Superior temporal gyrus (tissue), 1 donor: Measurements from ENCODE around the gene GPR162.

Source experiments
- DNase-seq: peaks from one replicate; pipeline ENCODE4 v3.0.0-alpha.2; 2016; ENCODE audit errors: extremely low spot score

The GPR162 gene

DNA sequence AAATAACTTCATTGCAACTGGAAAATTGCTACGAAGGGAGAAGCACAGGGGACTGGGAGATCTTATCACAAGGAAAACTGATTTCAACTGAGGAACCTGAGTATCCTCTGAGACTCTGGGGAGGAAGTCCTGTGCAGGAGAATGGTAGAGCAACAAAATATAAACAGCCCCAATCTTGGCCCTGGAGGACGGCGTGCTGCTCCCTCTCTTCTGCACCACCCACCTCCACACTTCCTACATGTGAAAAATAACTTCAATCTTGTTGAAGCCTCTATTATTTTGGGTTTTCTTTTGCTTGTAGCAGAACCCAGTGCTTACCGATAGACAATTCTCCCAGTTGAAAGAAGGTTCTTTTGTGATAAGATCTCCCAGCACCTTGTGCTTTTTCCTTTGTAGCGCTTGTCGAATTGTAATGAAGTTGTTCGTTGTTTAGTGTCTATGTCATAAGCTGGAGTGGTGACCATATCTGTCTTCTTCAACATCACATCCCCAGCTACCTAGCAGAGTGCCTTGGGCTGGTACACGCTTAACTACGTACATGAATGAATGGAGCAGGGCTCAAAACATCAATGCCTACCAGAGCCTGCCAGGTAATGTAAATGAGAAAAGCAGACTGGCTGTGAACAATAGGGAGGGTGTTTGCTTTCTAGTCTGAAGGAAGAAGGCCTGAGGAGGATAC is 35.1 kb upstream of the GPR162 start:
- DNase-seq: peak; percentile 25

- no peak for DNase-seq
Measured at GRCh38 chr12:6787309-6787708, 34.3 kb upstream of the GPR162 start.

GRCh38 chr12:6788972-6789924 is 32.4 kb upstream of the GPR162 start, which contains the start of gene CD4:
Gene CD4 (plus strand): TSS chr12:6789528. CDS start chr12:6800139, 10,611 bp downstream.
- no peak for DNase-seq

- no peak for DNase-seq
Measured at GRCh38 chr12:6790496-6791150, 31.0 kb upstream of the GPR162 start.

- DNase-seq: no peak
Measured at GRCh38 chr12:6791931-6792520, 29.6 kb upstream of the GPR162 start.

DNA sequence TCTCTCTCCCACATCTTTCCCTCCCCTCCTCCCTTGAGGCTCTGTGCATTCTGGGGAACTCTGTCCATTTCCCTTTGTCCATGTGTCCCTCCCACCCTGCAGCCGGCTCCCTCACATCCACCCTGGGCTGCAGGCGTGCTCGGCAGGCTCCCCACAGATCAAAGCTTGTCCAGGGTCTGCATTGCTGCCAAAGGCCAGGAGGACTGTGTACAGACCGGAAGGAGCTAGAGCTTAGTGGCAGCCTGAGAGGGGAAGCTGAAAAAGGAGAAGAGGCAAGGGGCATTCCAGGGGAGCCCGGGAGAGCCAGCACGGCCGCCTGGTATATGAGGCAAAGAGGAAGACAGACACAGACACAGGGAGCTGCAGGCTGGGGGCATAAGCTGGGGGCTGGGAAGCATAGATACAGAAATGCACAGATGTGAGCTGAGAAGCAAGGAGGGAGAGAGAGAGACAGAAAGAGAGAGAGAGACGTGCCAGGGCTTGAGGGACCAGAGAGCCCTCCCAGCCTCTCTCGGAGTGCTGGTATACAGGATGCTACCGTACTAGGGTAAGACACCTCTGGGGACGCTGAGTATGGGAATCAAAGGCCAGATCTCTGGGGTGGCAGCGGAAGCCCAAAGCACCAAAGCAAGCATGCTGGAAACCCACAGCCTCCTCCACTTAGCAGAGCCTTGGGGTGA is 29.0 kb upstream of the GPR162 start:
- DNase-seq: peak; percentile 46

GRCh38 chr12:6795088-6795487 is 26.5 kb upstream of the GPR162 start:
- DNase-seq: no peak

GRCh38 chr12:6796576-6796975 is 25.0 kb upstream of the GPR162 start:
- DNase-seq: no peak

DNA sequence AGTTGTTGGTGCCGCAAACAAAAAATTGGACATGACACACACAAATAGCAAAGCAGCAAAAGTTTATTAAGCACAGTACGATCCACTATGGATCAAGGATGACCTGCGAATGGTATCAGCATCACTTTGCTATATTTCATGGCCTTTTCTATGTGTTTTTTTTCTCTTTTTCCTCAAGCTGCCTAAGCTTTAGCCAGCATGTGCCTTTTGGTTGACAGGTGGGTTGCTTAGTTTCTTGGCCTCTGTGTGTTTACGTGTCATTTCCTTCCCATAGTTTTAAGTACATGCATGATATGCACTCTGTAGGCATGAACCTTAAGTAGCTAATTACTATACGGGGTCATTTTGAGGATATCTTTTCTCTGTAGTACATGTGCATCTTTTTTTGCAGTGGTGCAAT is 22.5 kb upstream of the GPR162 start:
- DNase-seq: no peak

- no peak for DNase-seq
Measured at GRCh38 chr12:6807170-6807569, 14.5 kb upstream of the GPR162 start.

- DNase-seq: no peak
Measured at GRCh38 chr12:6809056-6809455, 12.6 kb upstream of the GPR162 start.

GRCh38 chr12:6810758-6811157 is 10.9 kb upstream of the GPR162 start:
- no peak for DNase-seq

DNA sequence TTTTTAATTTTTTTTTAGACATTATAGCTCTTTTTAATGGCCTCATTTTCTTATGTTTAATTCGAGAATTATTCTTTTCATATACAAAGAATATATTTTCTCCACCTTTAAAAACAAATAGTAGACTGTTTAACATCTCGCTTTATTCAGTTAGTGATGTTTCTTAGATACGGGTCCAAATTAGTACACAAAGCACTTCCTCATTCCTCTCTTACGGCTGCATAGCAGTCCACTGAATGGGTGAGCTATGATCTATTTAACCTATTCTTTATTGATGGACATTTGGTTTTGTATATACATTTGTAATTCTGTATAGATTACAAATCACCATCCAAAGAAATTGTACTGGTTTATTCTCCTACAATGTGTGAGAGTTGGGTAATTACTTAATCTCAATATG is 8.3 kb upstream of the GPR162 start:
- DNase-seq: no peak

DNA sequence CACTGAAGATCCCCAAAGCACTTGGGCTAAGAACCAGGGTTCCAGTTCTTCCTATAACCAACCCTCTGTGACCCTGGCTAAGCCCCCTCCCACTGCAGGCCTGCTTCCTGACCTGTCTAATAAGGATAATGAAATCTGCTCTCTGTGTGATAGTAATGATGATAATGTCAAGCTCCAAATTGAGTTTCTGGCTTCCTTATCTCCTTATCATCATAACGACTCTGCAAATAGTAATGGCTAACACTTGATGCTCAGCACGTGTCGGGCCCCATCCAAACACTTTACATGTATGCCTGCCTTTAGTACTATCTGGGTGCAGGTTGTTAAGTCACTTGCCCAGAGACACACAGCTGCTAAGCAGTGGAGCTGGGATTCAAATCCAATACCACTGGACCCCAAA is 5.0 kb upstream of the GPR162 start:
- DNase-seq: no peak

GRCh38 chr12:6817098-6817497 is 4.5 kb upstream of the GPR162 start:
- no peak for DNase-seq

GRCh38 chr12:6817662-6818157 is 3.9 kb upstream of the GPR162 start:
- no peak for DNase-seq

DNA sequence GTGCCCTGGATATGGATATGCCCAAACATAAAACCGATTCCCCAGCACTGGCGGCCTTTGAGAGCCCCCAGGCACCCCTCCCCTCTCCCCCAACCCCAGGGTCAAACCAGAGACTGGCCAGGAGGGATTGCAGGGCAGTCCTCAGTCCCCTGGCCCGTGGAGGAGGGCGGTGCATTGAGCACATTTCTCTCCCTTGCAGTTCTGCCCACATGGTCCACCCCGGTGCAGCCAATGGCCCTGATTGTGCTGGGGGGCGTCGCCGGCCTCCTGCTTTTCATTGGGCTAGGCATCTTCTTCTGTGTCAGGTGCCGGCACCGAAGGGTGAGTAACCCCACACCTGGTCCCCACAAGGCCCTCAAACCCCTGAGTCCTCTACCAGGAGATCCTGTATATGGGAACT is 3.4 kb upstream of the GPR162 start:
- DNase-seq: no peak

GRCh38 chr12:6818645-6819044 is 3.0 kb upstream of the GPR162 start:
- DNase-seq: no peak

DNA sequence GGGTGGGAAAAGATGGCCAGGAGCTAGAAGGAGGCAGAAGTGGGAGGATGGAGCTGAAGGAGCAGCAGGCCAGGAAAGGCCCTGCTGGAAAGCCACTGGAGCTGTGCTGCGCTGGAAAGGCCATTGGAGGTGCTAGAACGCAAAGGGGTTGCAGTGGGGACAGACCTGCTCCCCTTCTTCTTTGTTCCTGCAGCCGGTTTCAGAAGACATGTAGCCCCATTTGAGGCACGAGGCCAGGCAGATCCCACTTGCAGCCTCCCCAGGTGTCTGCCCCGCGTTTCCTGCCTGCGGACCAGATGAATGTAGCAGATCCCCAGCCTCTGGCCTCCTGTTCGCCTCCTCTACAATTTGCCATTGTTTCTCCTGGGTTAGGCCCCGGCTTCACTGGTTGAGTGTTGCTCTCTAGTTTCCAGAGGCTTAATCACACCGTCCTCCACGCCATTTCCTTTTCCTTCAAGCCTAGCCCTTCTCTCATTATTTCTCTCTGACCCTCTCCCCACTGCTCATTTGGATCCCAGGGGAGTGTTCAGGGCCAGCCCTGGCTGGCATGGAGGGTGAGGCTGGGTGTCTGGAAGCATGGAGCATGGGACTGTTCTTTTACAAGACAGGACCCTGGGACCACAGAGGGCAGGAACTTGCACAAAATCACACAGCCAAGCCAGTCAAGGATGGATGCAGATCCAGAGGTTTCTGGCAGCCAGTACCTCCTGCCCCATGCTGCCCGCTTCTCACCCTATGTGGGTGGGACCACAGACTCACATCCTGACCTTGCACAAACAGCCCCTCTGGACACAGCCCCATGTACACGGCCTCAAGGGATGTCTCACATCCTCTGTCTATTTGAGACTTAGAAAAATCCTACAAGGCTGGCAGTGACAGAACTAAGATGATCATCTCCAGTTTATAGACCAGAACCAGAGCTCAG is 2.3 kb upstream of the GPR162 start:
- DNase-seq: no peak

- no peak for DNase-seq
Measured at GRCh38 chr12:6820166-6820565, 1.5 kb upstream of the GPR162 start.
